Dermis blood vessel endothelial cell (primary cell): ENCODE data around the gene CUEDC2. TPM values are rescaled to one million over a fixed set of nuclear protein-coding genes. Genes with fewer than 3 reads are reported as not detected.

ENCODE experiments used
- DNase-seq: peaks from one replicate; pipeline ENCODE4 v3.0.0; 2010
- total RNA-seq: library from RNA; depleted of rRNA; stranded (reverse); fragments of >200 nt; gene quantifications from 2 replicates; pipeline ENCODE4 v1.2.3, GENCODE V29; 2014

CUEDC2 gene
- total RNA-seq, 1 donor from 2014 or later: 51.2 TPM

DNA sequence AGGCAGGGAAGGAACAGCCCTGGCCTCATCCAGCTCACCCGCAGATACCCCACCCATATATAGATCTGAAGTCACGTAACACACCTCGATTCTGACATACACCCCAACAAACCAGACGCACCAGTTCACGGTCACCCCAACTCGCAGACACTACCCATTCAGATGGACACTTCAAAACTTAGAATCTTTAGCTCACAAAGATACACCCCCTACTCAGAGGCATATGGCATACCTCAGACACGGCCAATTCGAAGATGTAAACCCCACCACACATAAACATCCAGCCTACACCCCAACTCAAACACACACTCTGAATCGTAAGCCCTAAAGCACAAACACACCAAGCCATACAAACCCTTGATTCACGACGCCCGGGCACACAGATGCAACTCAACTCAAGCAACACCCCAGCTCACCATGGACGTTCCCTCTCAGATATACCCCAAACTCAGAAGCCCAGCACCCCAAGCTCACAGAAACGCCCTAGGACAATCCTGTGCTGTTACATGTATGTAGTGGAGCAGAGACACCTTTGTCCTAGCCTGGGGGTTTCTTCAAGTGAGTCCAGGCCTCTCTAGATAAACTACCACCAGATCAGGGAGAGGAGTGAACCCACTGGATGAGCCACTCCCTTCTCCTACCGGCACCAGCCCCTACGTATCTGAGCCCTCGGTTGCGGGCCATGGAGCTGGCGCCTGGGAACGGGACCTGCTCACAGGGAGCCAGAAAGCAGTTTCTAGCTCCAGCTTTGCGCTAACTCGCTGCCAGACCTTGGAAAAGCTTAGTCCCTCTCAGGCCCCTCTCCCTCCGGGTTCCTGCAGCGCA lies 22.6 kb downstream of the CUEDC2 start:
- no peak for DNase-seq

DNA sequence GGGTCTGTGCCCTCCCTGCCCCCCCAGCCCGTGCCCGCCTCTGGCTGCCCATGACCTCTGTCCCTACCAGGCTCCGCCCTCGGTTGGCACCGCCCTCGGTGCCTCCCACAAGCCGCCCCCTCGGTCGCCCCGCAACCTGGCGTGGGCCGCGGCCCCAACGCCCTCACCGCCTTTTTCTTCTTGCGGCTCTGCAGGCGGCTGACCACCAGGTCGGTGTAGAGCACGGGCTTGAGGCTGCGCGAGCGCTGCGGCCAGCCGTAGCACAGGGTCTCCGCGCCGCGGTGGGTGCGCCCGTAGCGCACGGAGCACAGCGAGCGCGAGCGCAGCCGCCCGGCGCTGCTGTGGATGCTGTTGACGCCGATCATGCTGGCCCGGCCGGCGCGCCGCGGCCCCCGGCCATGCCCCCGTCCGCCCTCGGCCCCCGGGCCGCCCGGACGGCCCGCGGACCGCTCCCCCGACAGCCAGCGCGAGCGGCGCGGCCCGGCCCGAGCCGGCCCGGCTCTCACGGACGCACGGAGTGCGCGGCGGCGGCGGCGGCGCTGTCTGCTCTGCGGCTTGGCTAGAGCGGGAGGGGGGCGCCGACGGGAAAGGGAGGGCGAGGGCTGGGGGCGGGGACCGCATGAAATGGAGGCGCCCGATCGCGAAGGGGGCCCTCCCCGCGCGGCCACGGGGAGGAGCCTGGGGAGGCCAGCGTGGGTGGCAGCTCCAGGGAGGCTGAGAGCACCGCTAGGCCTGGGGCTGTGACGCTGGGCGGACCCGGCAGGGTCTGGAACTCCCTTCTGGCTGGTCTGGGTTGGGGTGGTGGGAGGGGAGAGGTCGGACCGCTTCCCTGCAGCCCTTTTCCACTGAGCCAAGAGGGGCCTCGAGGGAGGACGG lies 23.4 kb downstream of the CUEDC2 start:
- no peak for DNase-seq

- no peak for DNase-seq
Measured at GRCh38 chr10:102408131-102408727, 24.1 kb downstream of the CUEDC2 start.

DNA sequence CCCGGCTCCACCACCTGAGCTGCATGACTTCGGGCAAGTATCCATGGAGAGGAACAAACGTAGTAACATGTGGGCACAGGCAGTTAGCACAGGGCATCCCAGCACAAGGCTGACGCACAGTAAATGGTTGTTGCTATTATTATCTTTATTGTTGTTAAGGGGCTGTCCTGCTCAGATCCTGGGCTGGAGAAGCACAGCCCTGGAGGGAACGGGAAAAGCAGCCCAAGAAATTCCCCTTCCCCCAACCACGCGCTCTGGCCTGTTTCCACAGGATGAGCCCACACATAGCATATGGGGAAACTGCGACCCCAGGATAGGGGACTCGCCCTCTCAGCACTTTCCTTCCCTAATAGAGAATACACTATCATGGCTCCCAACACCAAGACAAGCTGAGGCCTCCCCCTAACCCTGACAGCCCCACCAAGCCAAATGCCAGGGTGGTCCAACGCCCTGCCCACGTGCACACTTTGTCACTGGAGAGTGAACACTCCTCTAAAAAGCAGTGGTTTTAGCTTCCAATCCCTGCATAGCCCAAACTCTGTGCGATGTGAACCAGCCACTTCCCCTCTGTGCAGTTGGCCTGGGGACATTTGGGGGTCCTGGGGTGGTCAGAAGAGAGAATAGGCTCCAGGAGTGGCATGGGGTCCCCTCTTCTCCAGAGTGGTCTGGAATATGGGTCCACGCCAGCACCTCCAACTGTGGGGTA lies 24.8 kb downstream of the CUEDC2 start:
- no peak for DNase-seq

- no peak for DNase-seq
Measured at GRCh38 chr10:102406815-102407214, 25.6 kb downstream of the CUEDC2 start.

DNA sequence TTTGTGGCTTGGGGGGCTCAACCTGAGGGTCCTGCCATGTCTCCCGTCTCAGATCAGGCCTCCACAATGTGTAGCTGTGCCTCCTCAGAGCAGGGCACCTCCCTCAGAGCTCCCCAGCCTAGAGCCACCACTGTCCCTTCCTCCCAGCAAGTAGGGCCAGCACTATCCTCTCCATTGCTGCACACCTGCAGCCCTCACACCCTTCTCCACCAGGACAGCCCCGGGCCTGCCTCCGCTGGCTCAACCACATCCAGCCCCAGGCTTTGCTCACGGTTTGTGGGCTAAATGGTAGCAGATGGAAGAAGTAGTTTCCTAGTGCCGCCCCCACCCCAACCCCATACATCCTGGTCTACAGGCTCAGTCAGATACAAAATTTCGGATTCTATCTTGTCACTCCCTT lies 26.7 kb downstream of the CUEDC2 start:
- no peak for DNase-seq

GRCh38 chr10:102405108-102405571 lies 27.2 kb downstream of the CUEDC2 start:
- no peak for DNase-seq

GRCh38 chr10:102404361-102405107 lies 27.8 kb downstream of the CUEDC2 start:
- no peak for DNase-seq

DNA sequence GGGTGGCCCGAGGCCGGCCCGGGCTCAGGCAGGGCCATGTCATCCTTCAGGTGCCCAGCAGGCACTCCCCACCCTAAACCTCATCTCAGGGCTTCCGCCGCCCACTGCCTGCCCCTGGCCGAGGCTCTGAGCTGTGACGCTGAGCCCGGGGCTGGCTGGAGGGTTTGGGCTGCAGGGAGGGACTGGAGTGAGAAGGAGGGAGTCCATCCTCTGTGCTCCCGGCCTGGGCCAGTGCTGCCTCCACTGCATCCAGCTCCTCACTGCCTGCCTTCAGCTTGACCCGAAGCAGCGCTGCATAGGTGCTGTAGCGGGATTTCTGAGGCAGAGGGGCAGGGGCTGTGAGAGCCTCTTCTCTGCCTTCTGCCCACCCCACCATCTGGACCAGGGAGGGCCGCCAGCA lies 29.3 kb downstream of the CUEDC2 start:
- no peak for DNase-seq

DNA sequence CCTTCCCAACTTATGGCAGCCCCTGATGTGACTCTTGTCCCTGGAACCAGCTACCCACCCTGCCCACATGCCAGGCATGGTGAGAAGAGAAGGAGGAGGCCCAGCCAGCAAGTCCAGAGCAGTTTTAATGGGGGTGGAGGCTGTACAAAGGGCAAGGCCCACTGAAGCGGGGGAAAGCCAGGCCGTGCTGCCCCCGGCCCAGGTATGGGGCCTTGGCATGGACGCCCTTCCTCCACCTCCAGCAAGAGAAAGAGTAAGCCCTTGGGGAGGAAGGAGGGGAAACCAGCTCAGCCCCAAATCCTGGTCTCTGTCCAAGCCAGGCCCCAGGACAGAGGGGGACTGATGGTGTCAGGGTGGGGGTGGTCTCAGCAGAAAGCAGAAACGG lies 29.9 kb downstream of the CUEDC2 start:
- DNase-seq: no peak

DNA sequence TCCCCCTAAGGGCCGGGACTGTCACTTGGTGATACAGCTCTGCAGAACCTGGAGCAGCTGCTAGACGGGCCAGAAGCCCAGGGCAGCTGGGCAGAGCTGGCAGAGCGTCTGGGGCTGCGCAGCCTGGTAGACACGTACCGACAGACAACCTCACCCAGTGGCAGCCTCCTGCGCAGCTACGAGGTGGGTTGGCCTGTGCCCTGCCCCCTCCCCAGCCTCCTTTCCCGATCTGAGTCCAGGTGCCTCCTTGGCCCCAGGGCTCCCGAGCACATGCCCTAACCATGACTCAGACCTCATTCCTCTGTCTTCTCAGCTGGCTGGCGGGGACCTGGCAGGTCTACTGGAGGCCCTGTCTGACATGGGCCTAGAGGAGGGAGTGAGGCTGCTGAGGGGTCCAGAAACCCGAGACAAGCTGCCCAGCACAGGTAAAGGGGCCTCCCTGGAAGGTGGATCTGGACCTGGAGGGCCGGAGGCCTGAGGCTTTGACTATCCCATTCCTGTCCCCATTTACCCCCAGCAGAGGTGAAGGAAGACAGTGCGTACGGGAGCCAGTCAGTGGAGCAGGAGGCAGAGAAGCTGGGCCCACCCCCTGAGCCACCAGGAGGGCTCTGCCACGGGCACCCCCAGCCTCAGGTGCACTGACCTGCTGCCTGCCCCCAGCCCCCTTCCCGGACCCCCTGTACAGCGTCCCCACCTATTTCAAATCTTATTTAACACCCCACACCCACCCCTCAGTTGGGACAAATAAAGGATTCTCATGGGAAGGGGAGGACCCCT lies 30.5 kb downstream of the CUEDC2 start:
- DNase-seq: no peak

DNA sequence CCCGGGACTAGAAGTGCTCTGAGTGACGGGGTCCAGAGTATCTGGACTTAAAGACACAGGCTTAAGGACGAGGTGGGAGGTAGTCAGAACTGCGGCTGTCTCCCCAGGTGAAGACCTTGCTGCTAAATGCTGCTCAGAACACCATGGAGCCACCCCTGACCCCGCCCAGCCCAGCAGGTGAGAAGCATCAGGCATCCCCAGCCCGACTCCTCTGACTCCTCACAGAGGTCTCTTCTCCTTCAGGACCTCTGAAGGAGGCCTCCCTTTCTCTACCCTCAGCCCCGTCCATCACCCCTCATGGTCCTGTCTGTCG lies 31.1 kb downstream of the CUEDC2 start:
- DNase-seq: no peak

- no peak for DNase-seq
Measured at GRCh38 chr10:102400598-102401341, 31.6 kb downstream of the CUEDC2 start.

GRCh38 chr10:102400076-102400475 lies 32.3 kb downstream of the CUEDC2 start:
- DNase-seq: no peak

DNA sequence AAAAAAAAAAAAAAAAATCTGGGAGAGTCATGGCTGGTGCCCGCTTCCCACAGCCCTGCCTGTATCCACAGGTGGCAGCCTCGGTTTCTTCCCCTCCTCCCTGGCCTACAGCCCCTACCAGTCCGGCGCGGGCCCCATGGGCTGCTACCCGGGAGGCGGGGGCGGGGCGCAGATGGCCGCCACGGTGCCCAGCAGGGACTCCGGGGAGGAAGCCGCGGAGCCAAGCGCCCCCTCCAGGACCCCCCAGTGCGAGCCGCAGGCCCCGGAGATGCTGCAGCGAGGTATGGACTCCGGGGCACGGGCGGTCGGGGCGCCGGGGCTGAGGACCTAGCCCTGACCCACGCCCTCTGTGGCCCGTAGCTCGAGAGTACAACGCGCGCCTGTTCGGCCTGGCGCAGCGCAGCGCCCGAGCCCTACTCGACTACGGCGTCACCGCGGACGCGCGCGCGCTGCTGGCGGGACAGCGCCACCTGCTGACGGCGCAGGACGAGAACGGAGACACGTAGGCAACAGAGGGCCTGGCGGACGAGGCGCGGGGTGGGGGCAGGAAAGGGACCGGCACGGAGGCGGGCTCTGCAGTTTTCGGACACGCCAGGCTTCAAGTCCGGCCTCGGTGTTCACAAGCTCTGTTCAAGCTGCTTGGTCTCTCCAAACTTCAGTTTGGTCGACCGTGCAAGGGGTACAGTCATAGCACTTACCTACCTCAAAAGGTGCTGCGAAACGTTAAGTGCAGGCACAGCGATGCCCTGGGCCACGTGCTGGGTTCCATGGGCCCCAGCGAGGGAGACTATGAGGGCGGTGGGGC lies 33.0 kb downstream of the CUEDC2 start:
- peak; percentile 93 for DNase-seq

GRCh38 chr10:102398172-102399020 lies 34.0 kb downstream of the CUEDC2 start:
- no peak for DNase-seq

GRCh38 chr10:102397222-102398171 lies 34.9 kb downstream of the CUEDC2 start:
- no peak for DNase-seq
